SHP77 treated with DMSO at 0.1 percent for 48 hours (cell line): ENCODE results near the gene KRTAP3-2.

Experiments
- DNase-seq: peaks from one replicate; lab custom pipeline; 2025; lab: John Stamatoyannopoulos, UW

KRTAP3-2 gene

GRCh38 chr17:41010441-41010840 is 10.7 kb upstream of the KRTAP3-2 start:
- no peak for DNase-seq

DNA sequence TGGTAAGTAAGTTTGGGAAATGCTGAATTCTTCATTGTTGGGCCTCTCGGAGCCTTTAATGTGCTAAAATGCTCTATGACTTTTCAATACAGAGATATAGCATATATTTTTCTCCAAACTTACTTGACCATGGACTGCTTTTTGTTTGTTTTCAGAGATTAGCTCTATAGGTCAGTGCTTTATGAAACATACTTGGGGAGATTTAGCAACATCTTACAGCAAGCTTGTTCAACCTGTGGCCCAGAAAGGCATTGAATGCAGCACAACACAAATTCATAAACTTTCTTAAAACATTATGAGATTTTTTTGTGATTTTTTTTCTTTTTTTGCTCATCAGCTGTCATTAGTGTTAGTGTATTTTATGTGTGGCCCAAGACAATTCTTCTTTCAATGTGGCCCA is 10.2 kb upstream of the KRTAP3-2 start:
- no peak for DNase-seq

DNA sequence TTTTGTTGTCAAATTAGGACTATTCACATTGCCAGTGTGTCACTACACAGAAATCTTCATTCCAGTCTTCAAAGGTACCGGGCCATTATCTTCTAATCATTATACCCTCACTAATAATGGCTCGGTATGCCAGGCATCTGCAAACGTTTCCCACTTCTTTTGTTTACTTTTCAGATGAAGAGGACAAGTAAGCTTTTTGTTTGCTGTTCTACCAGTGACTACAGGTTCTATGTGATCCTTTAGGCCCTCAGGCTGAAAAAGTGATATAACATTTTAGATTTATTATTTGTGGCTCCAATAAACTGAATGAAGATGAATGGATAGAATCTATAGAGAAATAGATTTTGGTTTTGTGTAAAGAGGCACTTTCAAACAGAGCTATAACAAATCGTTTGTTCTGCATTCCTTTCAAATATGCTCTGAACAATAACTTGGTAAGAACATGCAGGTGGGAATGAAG is 9.6 kb upstream of the KRTAP3-2 start:
- no peak for DNase-seq

GRCh38 chr17:41008811-41009210 is 9.1 kb upstream of the KRTAP3-2 start, which contains the start of gene KRTAP3-1:
TSS of gene KRTAP3-1 (minus strand) at chr17:41009128. CDS start at chr17:41009074, 54 bp downstream.
- DNase-seq, result peak; percentile 16

- DNase-seq, result peak; percentile 5
These were observed 4.7 kb upstream of the KRTAP3-2 start for GRCh38 chr17:41004397-41004796.

GRCh38 chr17:41003926-41004325 is 4.2 kb upstream of the KRTAP3-2 start:
- no peak for DNase-seq

DNA sequence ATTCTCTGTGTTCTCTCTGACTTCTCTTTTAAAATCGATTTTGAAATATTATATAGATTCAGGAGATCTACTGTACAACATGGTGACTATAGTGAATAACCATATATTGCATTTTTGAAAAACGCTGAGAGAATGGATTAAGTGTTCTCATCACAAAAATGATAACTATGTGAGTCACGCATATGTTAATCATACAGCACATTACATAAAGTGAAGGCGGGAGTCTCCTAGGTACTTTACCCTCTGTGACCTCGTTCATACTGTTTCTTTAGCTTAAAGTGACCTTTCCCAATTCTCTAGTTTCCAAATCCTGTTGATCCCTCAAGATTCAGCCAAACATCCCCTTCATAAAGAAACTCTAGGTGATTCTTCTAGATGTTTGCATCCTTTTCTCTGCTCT is 3.1 kb upstream of the KRTAP3-2 start:
- DNase-seq, result no peak

- DNase-seq, result no peak
These were observed 2.1 kb upstream of the KRTAP3-2 start for GRCh38 chr17:41001795-41002194.

GRCh38 chr17:40997361-40997760 is 2.3 kb downstream of the KRTAP3-2 start:
- no peak for DNase-seq

DNA sequence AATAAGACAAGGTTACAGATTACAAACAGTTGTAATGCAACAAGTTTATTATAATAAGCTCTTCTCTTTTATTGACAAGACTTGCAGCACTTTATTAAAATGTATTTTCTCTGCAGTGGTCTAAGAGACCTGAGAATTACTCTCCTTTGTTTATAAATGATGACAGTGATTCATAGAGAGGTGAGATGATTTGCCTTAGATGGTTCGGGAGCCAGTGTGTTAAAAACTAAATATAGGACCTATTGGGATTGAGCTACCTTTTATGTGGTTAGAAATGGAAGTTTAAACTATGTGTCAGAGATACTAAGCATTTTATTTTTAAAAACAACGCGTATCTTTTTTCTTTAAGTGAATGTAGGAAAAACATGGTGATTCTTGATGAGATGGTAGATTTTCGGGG is 2.9 kb downstream of the KRTAP3-2 start:
- DNase-seq, result no peak

GRCh38 chr17:40995116-40995515 is 4.6 kb downstream of the KRTAP3-2 start:
- DNase-seq, result no peak

DNA sequence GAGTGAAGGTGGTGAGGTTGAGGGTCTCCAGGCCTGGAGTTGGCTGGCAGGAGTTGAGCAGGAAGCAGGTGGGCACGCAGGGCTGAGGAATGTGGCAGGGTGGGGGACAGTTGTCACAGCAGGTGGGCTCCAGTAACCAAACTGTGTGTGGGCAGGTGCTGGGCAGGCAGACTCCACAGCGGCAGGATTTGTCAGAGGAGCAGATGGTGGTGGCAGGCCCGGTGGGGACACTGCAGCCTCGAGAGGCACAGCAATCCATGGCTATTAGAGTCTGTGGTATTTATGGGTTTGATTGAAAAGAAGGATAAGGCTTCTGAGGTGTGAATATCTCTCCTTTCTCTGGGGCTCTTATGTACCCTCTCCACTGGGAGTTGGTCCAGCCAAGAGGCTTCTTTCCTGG is 5.9 kb downstream of the KRTAP3-2 start, which contains the start of gene KRTAP3-3:
Gene KRTAP3-3 (minus strand): TSS at position 326 of the 400 bp plus-strand sequence. CDS start 67 bp downstream, at position 259.
- DNase-seq, result no peak

DNA sequence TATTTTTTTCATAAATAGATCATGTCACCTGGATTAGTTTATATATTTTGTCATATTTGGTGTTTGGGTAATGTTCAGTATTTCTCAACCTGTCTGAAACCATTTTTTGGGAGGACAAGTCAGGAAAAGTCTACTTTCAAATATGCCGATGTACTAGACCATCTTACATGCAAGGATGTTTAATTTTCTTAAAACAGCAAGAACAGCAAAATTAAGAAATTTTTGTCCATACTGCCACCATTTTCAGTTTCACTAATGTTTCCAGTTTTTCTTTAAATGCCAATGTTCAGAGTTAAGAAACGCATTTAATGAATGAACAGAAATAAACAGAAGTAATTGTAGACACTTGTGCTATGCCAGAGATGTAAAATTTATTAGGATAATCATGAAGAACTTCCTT is 6.6 kb downstream of the KRTAP3-2 start:
- DNase-seq, result no peak

DNA sequence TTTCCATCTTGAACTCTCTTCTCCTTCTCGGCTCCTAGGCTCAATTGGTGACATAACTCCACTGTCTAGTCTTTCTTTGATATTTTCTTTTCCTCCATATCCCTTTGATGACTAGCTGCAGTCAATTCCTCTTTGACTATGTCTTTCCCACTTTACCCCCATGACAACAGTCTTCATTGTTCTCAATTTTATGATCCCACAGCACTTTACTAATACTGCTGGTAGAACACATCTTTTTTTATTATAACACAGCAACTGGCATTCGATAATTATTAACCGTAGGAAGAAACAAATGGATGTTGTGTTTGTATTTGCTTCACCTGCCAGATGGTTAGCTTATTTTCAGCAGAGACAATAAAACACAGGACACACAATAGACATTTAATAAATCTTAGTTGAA is 7.0 kb downstream of the KRTAP3-2 start:
- no peak for DNase-seq

DNA sequence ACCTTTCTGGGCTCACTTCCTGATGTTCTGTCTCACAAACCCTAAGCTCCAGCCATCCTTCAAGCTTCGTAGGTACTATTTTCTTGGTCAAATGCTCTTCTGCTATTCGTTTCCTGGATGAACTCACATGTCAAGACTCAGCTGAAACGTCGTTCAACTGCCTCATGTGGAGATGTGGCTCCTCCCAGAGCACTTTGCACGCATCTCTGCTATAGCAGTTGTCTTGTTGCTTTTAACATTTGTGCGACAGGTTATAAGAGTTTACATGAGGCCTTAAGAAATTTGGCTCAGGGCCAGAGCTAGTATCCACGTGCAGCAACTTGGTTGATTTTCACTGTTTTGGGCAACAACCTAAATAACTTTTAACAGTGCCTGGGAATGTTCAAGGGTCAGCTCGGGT is 12.8 kb downstream of the KRTAP3-2 start:
- no peak for DNase-seq

DNA sequence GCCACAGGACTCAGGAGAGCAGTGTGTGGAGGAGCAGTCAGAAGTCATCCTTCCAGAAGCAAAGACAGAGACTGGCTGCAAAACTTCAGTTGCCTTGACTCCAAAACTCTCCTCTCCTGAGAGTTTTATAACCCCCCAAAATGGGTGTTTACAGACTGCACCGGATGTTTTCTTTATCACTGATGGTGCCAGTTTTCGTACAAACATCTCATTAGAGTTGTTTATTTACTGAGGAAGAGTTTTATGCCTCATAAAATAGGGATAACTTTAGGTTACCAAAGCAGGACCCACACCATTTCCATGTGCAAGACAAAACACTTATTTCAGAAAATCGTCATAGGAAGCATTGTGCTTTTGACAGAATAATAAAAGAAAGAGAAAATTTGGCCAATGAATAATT is 15.5 kb downstream of the KRTAP3-2 start, which contains the start of gene KRT40:
Gene KRT40 (minus strand): TSS at position 101 of the 400 bp plus-strand sequence. CDS start 53 bp downstream, at position 48.
- DNase-seq, result no peak

GRCh38 chr17:40981115-40981514 is 18.6 kb downstream of the KRTAP3-2 start:
- no peak for DNase-seq

GRCh38 chr17:40980596-40980995 is 19.1 kb downstream of the KRTAP3-2 start:
- no peak for DNase-seq

GRCh38 chr17:40980117-40980516 is 19.6 kb downstream of the KRTAP3-2 start:
- DNase-seq, result no peak

DNA sequence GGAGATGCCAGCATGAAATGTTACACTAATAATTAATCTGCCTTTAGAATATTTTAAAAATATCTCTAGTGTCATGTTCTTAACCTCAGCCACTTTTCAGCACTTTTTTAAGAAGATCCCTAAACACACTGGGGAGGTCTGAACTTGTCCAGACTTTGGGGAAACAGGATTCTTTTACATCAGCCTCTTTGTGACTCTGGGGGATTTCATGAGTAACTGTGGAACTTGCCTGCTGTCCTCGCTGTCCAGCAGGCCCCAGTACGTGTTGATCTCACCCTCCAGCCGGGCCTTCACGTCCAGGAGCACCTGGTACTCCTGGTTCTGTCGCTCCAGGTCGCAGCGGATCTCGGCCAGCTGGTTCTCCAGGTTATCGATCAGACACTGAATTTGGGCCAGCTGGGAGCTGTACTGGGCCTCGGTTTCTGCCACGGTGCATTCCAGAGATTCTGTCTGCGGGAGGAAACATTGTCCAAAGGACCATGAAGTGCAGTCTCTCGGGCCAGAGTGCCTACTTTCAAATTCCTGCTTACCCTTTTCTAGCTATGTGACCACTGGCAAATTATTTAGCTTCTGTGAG is 21.0 kb downstream of the KRTAP3-2 start:
- DNase-seq, result no peak

GRCh38 chr17:40975516-40975915 is 24.2 kb downstream of the KRTAP3-2 start:
- DNase-seq, result no peak

GRCh38 chr17:40974366-40974765 is 25.3 kb downstream of the KRTAP3-2 start:
- DNase-seq, result no peak

DNA sequence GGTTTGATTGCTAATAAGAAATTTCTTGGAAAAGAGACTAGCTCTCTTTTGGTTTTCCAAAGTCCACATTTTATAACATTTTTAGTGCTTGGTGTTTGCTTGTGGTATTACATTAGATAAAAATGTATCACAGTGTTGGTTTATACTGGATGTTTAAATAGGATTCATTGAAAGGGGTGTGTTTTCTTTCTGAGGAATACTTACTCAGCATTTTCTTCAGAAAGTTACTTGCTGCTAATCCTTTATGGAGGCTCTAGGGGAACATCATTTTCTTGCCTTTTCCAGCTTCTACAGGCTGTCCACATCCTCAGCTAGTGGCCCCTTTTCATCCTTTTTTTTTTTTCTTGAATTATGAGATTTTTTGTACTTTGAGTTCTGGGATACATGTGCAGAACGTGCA is 32.1 kb downstream of the KRTAP3-2 start:
- no peak for DNase-seq

DNA sequence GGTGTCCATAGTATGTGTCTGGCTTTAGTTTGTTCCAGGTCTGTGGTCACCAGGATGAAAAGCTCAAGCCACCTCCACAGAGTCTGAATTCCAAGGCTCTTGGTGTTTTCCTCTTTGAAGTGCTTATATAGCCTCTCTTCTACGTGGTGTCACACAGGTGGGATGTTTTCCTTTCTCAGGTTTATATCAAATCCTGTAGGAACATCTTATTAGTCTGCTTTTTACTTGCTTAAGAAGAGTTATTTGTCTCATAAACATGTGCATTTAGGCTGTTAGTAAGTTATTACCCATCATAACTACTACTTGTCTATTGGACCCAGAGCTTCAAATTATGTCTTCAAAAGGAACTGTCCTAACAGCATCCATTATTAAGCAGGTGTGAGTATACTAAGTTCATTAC is 32.9 kb downstream of the KRTAP3-2 start, which contains the start of gene KRT39:
Gene KRT39 (minus strand): TSS at position 101 of the 400 bp plus-strand sequence. CDS start 92 bp downstream, at position 9.
- no peak for DNase-seq
